K562 (cell line): ENCODE results near the gene COP1. TPM values are rescaled to one million over a fixed set of nuclear protein-coding genes. Genes with fewer than 3 reads are reported as not detected.

ENCODE experiments used
- ATAC-seq: fragments of 200-7000 bp; cut with Tn5 transposase; 3 replicates; pipeline ENCODE4 v1.9.1; 2020; ENCODE audit warnings: moderate library complexity
- BruUV-seq: library from RNA; stranded (reverse); fragments of 400-500 nt; replicated peaks from 2 replicates; lab custom pipeline; 2021; lab: Mats Ljungman, UMichigan
- CTCF ChIA-PET: fragments of 300-600 bp; formaldehyde crosslinking; extraction: SDS; loops from one replicate; lab custom pipeline; 2021; ENCODE audit warnings: low intra/inter-chr PET ratio; lab: Yijun Ruan, JAX
- POLR2A ChIA-PET: fragments of 300-600, 350-650 bp; sonication (Branson Sonifier 250); formaldehyde crosslinking; extraction: SDS; loops from one replicate; lab custom pipeline; 2021; ENCODE audit warnings: antibody characterized with exemption, inconsistent platforms; lab: Yijun Ruan, JAX
- DNase-seq, 4 experiments: peaks; one replicate each; pipeline versions ENCODE4 v3.0.0 to v3.0.0-alpha.2; 2011 to 2018; ENCODE audit warnings: low spot score in 3 of 4, mixed read lengths in 3 of 4; ENCODE audit errors: extremely low read depth in 1 of 4
- FAIRE-seq: peaks from 2 replicates; lab custom pipeline; 2011; peaks lifted over from hg19 to GRCh38; lab: Jason Lieb, UNC
- H2AFZ ChIP-seq: 2 replicates; pipeline ENCODE4 v1.6.0; 2011; ENCODE audit warnings: low read depth, low read length, control low read depth, inconsistent platforms
- H3K27ac ChIP-seq: fragments of 200-600 bp; 3 replicates; pipeline ENCODE4 v1.8.0; 2011; ENCODE audit warnings: low read depth, mild to moderate bottlenecking, control low read depth, inconsistent platforms, low read length, moderate library complexity, mixed read lengths; ENCODE audit errors: extremely low read depth
- H3K27me3 ChIP-seq, 2 experiments: fragments of 300-600 bp in 1 of 2; 2 replicates in 1 of 2; 3 replicates in 1 of 2; pipeline versions ENCODE4 v1.6.0 to v1.8.0; 2011; ENCODE audit warnings: inconsistent platforms in 2 of 2, low read length in 2 of 2, mild to moderate bottlenecking in 1 of 2, mixed read lengths in 1 of 2, moderate library complexity in 1 of 2; ENCODE audit not compliant: control insufficient read depth in 2 of 2, insufficient read depth in 2 of 2
- H3K36me3 ChIP-seq: fragments of 300-600 bp; 3 replicates; pipeline ENCODE4 v1.8.0; 2011; ENCODE audit warnings: mild to moderate bottlenecking, low read length, inconsistent platforms; ENCODE audit not compliant: control insufficient read depth, insufficient read depth
- H3K4me1 ChIP-seq, 2 experiments: fragments of 200-600 bp in 1 of 2; replicated peaks in 1 of 2; 2 replicates in 1 of 2; 3 replicates in 1 of 2; pipeline versions ENCODE4 v1.5.1 to v1.8.0; 2011; ENCODE audit warnings: inconsistent platforms in 2 of 2, low read length in 2 of 2, mild to moderate bottlenecking in 1 of 2, mixed read lengths in 1 of 2, moderate library complexity in 1 of 2; ENCODE audit not compliant: control insufficient read depth in 2 of 2, insufficient read depth in 2 of 2
- H3K4me2 ChIP-seq: 2 replicates; pipeline ENCODE4 v1.6.1; 2011; ENCODE audit warnings: low read length, control low read depth, inconsistent platforms, mixed read lengths; ENCODE audit not compliant: insufficient read depth
- H3K4me3 ChIP-seq: fragments of 200-600 bp; sonication (generic), shearing (Covaris generic); 2 replicates; pipeline ENCODE4 v1.5.1; 2016; ENCODE audit warnings: control low read depth, inconsistent platforms
- H3K79me2 ChIP-seq: fragments of 200-600 bp; 3 replicates; pipeline ENCODE4 v1.8.0; 2011; ENCODE audit warnings: low read length, inconsistent platforms; ENCODE audit not compliant: control insufficient read depth, insufficient read depth
- H3K9ac ChIP-seq, 2 experiments: 2 replicates each; pipeline versions ENCODE4 v1.6.0 to v1.6.1; 2011; ENCODE audit warnings: low read depth in 2 of 2, low read length in 2 of 2, control low read depth in 1 of 2, inconsistent platforms in 1 of 2, mild to moderate bottlenecking in 1 of 2, mixed read lengths in 1 of 2; ENCODE audit not compliant: insufficient read depth in 1 of 2
- H3K9me1 ChIP-seq: one replicate; pipeline ENCODE4 v1.6.0; 2011; ENCODE audit warnings: inconsistent platforms, mild to moderate bottlenecking, low read length, moderate library complexity; ENCODE audit not compliant: control insufficient read depth, insufficient read depth
- H3K9me3 ChIP-seq: replicated peaks from 2 replicates; pipeline ENCODE4 v1.5.1; 2011; ENCODE audit warnings: low read depth, low read length, inconsistent platforms; ENCODE audit not compliant: control insufficient read depth, insufficient read depth
- H4K20me1 ChIP-seq: replicated peaks from 2 replicates; pipeline ENCODE4 v1.6.1; 2011; ENCODE audit warnings: low read length, inconsistent platforms, mixed read lengths; ENCODE audit not compliant: control insufficient read depth, insufficient read depth
- CBX3 ChIP-seq, 2 experiments: IDR thresholded peaks; 1 replicate in 1 of 2; 2 replicates in 1 of 2; pipeline ENCODE4 v1.6.1; 2012; ENCODE audit warnings: inconsistent platforms in 2 of 2, low read length in 2 of 2, borderline replicate concordance in 1 of 2, control low read depth in 1 of 2
- CEBPG ChIP-seq, 3 experiments: fragments of 200-800 bp in 1 of 3; sonication (Bioruptor generic) in 1 of 3; sonication (generic) in 1 of 3; formaldehyde crosslinking in 1 of 3; IDR thresholded peaks in 2 of 3; conservative IDR thresholded peaks in 1 of 3; 2 replicates each; pipeline versions ENCODE4 v1.6.1 to v1.8.0; 2016 to 2022; ENCODE audit warnings: missing compliant biosample characterization in 2 of 3, missing genetic modification characterization in 2 of 3, mild to moderate bottlenecking in 1 of 3, missing genetic modification reagents in 1 of 3
- LEF1 ChIP-seq: fragments of 450-650 bp; IDR thresholded peaks from 2 replicates; pipeline ENCODE4 v1.6.1; 2016; ENCODE audit warnings: mild to moderate bottlenecking
- NELFE ChIP-seq: IDR thresholded peaks from 2 replicates; pipeline ENCODE4 v1.6.1; 2011; ENCODE audit warnings: mild to moderate bottlenecking; ENCODE audit not compliant: insufficient read depth, insufficient read length
- POLR2AphosphoS5 ChIP-seq: IDR thresholded peaks from 2 replicates; pipeline ENCODE4 v1.6.1; 2011; ENCODE audit warnings: mild to moderate bottlenecking, low read depth, low read length, moderate library complexity; ENCODE audit not compliant: control insufficient read depth, insufficient read depth
- POU5F1 ChIP-seq: fragments of 150-350 bp; IDR thresholded peaks from 2 replicates; pipeline ENCODE4 v1.6.1; 2014; ENCODE audit warnings: borderline replicate concordance, low read length, low read depth, mild to moderate bottlenecking; ENCODE audit not compliant: partially characterized antibody
- SETDB1 ChIP-seq: IDR thresholded peaks from one replicate; pipeline ENCODE4 v1.6.1; 2012; ENCODE audit warnings: low read length, control low read depth, inconsistent platforms
- TCF7L2 ChIP-seq: fragments of 150-350 bp; IDR thresholded peaks from 2 replicates; pipeline ENCODE4 v1.6.1; 2016; ENCODE audit warnings: low read depth, mild to moderate bottlenecking, low read length, moderate library complexity
- ZNF3 ChIP-seq: fragments of 250-450 bp; sonication (Bioruptor Pico); IDR thresholded peaks from 2 replicates; pipeline ENCODE4 v1.5.0; 2021; ENCODE audit warnings: mild to moderate bottlenecking, moderate library complexity
- ZNF445 ChIP-seq: fragments of 250-450 bp; sonication (Bioruptor Pico); IDR thresholded peaks from 2 replicates; pipeline ENCODE4 v1.4.0; 2020; ENCODE audit warnings: low read depth, mild to moderate bottlenecking, moderate library complexity
- ZNF551 ChIP-seq: fragments of 250-450 bp; sonication (Bioruptor Pico); IDR thresholded peaks from 2 replicates; pipeline ENCODE4 v1.5.0; 2021; ENCODE audit warnings: mild to moderate bottlenecking, moderate library complexity
- ZNF644 ChIP-seq: fragments of 200-800 bp; sonication (Bioruptor generic); IDR thresholded peaks from 2 replicates; pipeline ENCODE4 v1.6.1; 2016; ENCODE audit warnings: low read depth, missing genetic modification characterization, missing compliant biosample characterization
- WGBS: fragments of 100-300 bp; shearing (Covaris generic); methylation state at CpG from one replicate; pipeline ENCODE4 v1.1.6; 2016; ENCODE audit warnings: low coverage, mixed read lengths; ENCODE audit not compliant: insufficient coverage; ENCODE audit errors: missing lambda C conversion rate; 5-methylcytosine and 5-hydroxymethylcytosine counted together
- in situ Hi-C: fragments of 300-500 bp; cut with MboI; formaldehyde crosslinking; loops from 4 replicates; pipeline ENCODE4 v1.15.0; 2018; ENCODE audit warnings: inconsistent platforms, mixed read lengths
- intact Hi-C: fragments of 100-400 bp; cut with micrococcal nuclease; formaldehyde crosslinking; loops from 2 replicates; pipeline ENCODE4 v1.14.2; 2022
- polyA plus RNA-seq, 8 experiments: library from polyadenylated mRNA; depleted of rRNA in 4 of 8; stranded (reverse) in 5 of 8; unstranded in 3 of 8; fragments of >200 nt; fragmentation: Nextera tagmentation in 2 of 8; fragmentation: Illumina TruSeq in 1 of 8; extraction: Ambion mirVana in 2 of 8; extraction: Trizol in 1 of 8; gene quantifications; 2 replicates each; pipeline versions ENCODE4 v1.2.1 to v1.2.3, GENCODE V29; 2011 to 2014; ENCODE audit warnings: inconsistent platforms in 1 of 8, missing spikeins in 1 of 8
- total RNA-seq, 7 experiments: library from RNA; depleted of rRNA in 6 of 7; stranded (reverse); fragments of >200 nt in 6 of 7; fragmentation: Illumina TruSeq in 2 of 7; extraction: Trizol in 2 of 7; gene quantifications; 2 replicates each; pipeline versions ENCODE4 v1.2.1 to v1.2.3, GENCODE V29; 2011 to 2021; ENCODE audit warnings: low replicate concordance in 1 of 7
- TF ChIP-seq, protein P1 (sequence below): fragments of 250-450 bp; sonication (Bioruptor Pico); IDR thresholded peaks from 2 replicates; pipeline ENCODE4 v1.5.0; 2021; ENCODE audit warnings: mild to moderate bottlenecking, moderate library complexity

Gene COP1
- total and polyA plus RNA-seq, 9 of the 15 experiments (the other 6 are each of a cell fraction or from before 2014, with no cell fraction given), result 25.8 to 77.7 (median 58.6) TPM

- no TSS peak for BruUV-seq
- CTCF ChIA-PET, result no interaction called here
- Histone ChIP-seq H3K27me3 (no peaks in the 10 kb centered on the region), H3K4me1 (no peaks in the 10 kb centered on the region), H3K9me3 (no peaks in the 10 kb centered on the region), H3K9ac (no peak overlapping the region), H3K27ac (no peak overlapping the region)
- ATAC-seq (no peak), DNase-seq (no peak)
- TF ChIP-seq CEBPG (CRISPR knock-in tag; IDR thresholded peaks at IDR 0.05) (no peak), CEBPG (tag; conservative IDR thresholded peaks at IDR 0.05 in 1 of 2, IDR thresholded peaks at IDR 0.05 in 1 of 2) (0 out of 4 replicates have a peak, but pooled peaks of 1 of the 2 experiments have one; percentile 4), ZNF445 (CRISPR knock-in tag) (no peak)
- TF ChIP-seq, all 486 proteins: peak for 1
- FAIRE-seq, result no peak
- Histone ChIP-seq H2AFZ (no peak overlapping the region), H3K79me2 (peaks cover 24% of the 10 kb centered on the region), H3K36me3 (peaks cover 38% of the 10 kb centered on the region; the same call in 2 of the 3 replicates), H3K9me1 (no peaks in the 10 kb centered on the region), H3K4me3 (no peak overlapping the region), H3K4me2 (no peak overlapping the region), H4K20me1 (no peaks in the 10 kb centered on the region)
- POLR2A ChIA-PET, result no interaction called here
- WGBS, result 77% methylated on average over 2 of the region's 2 CpGs
- in situ Hi-C loops, result no loop called here
- intact Hi-C loops, result no loop called here
These were observed 29.3 kb downstream of the COP1 start for GRCh38 chr1:176177764-176178163.

DNA sequence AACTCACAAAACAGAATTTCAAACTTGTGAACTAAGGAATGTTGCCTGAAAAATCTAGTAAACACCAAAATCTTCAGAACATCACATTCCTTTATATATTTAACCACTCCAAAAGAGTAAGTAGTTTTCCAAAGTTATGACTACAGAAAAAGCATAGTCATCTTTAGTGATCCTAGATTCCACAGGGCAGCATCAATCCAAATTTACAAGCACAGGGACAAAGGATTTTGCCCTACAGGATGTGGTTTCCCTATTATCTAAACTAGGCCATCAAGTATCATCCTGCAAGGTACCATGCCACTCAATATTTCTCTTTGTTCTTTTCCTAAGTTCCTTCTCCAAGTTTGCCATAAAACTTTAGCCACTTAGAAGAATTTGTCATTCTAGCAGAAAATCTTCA is 33.0 kb downstream of the COP1 start:
- intact Hi-C loops (no loop called here), in situ Hi-C loops (no loop called here)
- ATAC-seq (no peak), DNase-seq (no peak), FAIRE-seq (no peak)
- H3K79me2 ChIP-seq, result peaks cover 17% of the 10 kb centered on the region; the same call in 2 of the 3 replicates
- no peak overlapping the region for H2AFZ ChIP-seq
- H3K27me3 ChIP-seq, result no peaks in the 10 kb centered on the region
- H3K9me1 ChIP-seq, result no peaks in the 10 kb centered on the region
- no peak overlapping the region for H3K9ac ChIP-seq
- ChIA-PET POLR2A (interaction anchor here (1.8 kb wide), 1 partner anchor 21 kb away, joined by 4 read pairs; no protein-coding TSS in a partner anchor), CTCF (no interaction called here)
- no peaks in the 10 kb centered on the region for H3K4me1 ChIP-seq
- no peaks in the 10 kb centered on the region for H3K9me3 ChIP-seq
- H3K36me3 ChIP-seq, result peaks cover 40% of the 10 kb centered on the region
- no peaks in the 10 kb centered on the region for H4K20me1 ChIP-seq
- no peak overlapping the region for H3K27ac ChIP-seq
- no peak overlapping the region for H3K4me2 ChIP-seq
- BruUV-seq, result TSS peak; percentile 12
- no peak overlapping the region for H3K4me3 ChIP-seq
- TF ChIP-seq, protein P1, sequence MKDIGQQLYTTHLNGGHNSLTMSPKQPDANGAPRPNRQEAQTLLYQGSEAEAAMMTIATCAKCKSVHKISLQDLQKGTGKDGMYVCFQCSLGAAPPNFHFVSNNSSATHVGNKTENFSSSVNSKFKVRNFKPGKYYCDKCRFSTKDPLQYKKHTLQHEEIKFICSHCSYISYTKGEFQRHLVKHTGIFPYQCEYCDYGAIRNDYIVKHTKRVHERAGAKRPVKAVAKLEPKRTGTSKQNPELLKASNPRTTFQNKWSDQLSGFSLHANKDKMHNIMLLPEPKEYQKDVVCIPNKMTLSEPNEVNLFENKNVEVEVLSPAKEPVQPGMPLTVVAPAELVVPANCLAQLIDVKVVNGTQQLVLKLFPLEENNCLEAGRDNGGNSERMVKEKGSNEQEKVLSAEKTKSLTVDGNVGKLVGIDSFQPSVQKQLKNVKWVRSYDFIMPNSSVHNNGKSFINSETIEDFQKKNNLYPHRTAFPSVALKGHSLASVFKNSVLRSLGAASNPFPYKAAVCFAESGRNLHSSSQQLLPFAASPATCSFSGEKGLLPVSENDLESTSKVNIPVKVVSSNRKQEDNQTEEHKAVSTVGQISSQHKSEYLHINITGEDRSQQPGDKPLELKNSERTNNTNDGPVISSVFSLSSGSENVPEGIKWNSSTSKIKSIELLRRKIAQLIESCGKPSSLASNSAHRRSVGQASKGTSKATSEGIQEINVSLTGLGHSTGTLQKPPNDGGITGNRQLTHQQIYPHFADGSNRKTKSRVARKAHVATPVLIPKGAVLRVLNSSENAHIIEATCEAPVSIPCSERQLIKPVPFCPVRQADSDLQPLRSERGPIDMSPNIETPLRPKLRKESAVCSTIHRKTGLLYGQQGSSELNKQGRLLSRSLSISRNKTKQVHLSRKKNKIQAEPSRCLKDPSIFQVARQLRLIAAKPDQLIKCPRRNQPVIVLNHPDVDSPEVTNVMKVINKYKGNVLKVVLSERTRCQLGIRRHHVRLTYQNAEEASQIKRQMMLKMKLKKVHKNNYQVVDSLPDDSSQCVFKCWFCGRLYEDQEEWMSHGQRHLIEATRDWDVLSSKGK, result no peak
- TF ChIP-seq POLR2AphosphoS5 (no peak), CBX3 (IDR thresholded peaks at IDR 0.05; ENCODE audit: borderline replicate concordance in 1 of 2, low read length in 2 of 2) (no peak), SETDB1 (no peak), POU5F1 (no peak), NELFE (no peak), ZNF3 (CRISPR knock-in tag) (no peak), TCF7L2 (no peak), ZNF644 (tag) (no peak), ZNF551 (CRISPR knock-in tag) (no peak), LEF1 (no peak)
